ENCODE results near the gene SFXN5.

SFXN5 gene

GRCh38 chr2:72985891-72986683 lies 85.4 kb downstream of the SFXN5 start:
- DNase-seq (ENCODE audit: low spot score), result no peak
- TF ChIP-seq CTCF (IDR thresholded peaks at IDR 0.05; ENCODE audit: extremely low read depth, missing control alignments), result no peak

- no peak for DNase-seq (ENCODE audit: low spot score)
- TF ChIP-seq CTCF (IDR thresholded peaks at IDR 0.05; ENCODE audit: extremely low read depth, missing control alignments), result no peak
These were observed 86.4 kb downstream of the SFXN5 start for GRCh38 chr2:72985136-72985535.

- DNase-seq (ENCODE audit: low spot score), result no peak
- no peak for TF ChIP-seq CTCF (IDR thresholded peaks at IDR 0.05; ENCODE audit: extremely low read depth, missing control alignments)
These were observed 87.3 kb downstream of the SFXN5 start for GRCh38 chr2:72984172-72984671.

GRCh38 chr2:72983500-72984161 lies 87.9 kb downstream of the SFXN5 start:
- DNase-seq (ENCODE audit: low spot score), result no peak
- no peak for TF ChIP-seq CTCF (IDR thresholded peaks at IDR 0.05; ENCODE audit: extremely low read depth, missing control alignments)

GRCh38 chr2:72982781-72983499 lies 88.6 kb downstream of the SFXN5 start:
- TF ChIP-seq CTCF (IDR thresholded peaks at IDR 0.05; ENCODE audit: extremely low read depth, missing control alignments), result no peak
- DNase-seq (ENCODE audit: low spot score), result no peak

GRCh38 chr2:72982219-72982618 lies 89.3 kb downstream of the SFXN5 start:
- TF ChIP-seq CTCF (IDR thresholded peaks at IDR 0.05; ENCODE audit: extremely low read depth, missing control alignments), result no peak
- no peak for DNase-seq (ENCODE audit: low spot score)

- DNase-seq (ENCODE audit: low spot score), result no peak
- TF ChIP-seq CTCF (IDR thresholded peaks at IDR 0.05; ENCODE audit: extremely low read depth, missing control alignments), result no peak
These were observed 90.0 kb downstream of the SFXN5 start for GRCh38 chr2:72981536-72981935.

Data from GM20000 (cell line).